HepG2 (cell line): ENCODE results near the gene ESYT2. TPM values are rescaled to one million over a fixed set of nuclear protein-coding genes. Genes with fewer than 3 reads are reported as not detected.

Experiments
- ATAC-seq: fragments of 200-7000 bp; cut with Tn5 transposase; 3 replicates; pipeline ENCODE4 v1.9.1; 2020; ENCODE audit warnings: mild to moderate bottlenecking, moderate library complexity
- BruUV-seq: library from RNA; stranded (reverse); fragments of 400-500 nt; replicated peaks from 2 replicates; lab custom pipeline; 2021; lab: Mats Ljungman, UMichigan
- CTCF ChIA-PET: fragments of 300-600 bp; formaldehyde crosslinking; extraction: SDS; loops from one replicate; lab custom pipeline; 2021; ENCODE audit warnings: low total read pairs, inconsistent platforms, low intra/inter-chr PET ratio; lab: Yijun Ruan, JAX
- POLR2A ChIA-PET: fragments of 350-600 bp; sonication (Branson Sonifier 250); formaldehyde crosslinking; loops from one replicate; lab custom pipeline; 2020; ENCODE audit warnings: antibody characterized with exemption, inconsistent platforms; lab: Yijun Ruan, JAX
- DNase-seq: peaks from one replicate; pipeline ENCODE4 v3.0.0-alpha.2; 2015; ENCODE audit warnings: low spot score
- FAIRE-seq: peaks from 3 replicates; lab custom pipeline; 2011; peaks lifted over from hg19 to GRCh38; lab: Jason Lieb, UNC
- H2AFZ ChIP-seq: one replicate; pipeline ENCODE4 v1.6.1; 2011; ENCODE audit warnings: low read length, inconsistent platforms
- H3K27ac ChIP-seq: fragments of 300-600 bp; 3 replicates; pipeline ENCODE4 v1.8.0; 2011; ENCODE audit warnings: mixed run types, mild to moderate bottlenecking, mixed read lengths, low read length, inconsistent platforms; ENCODE audit not compliant: insufficient read depth; ENCODE audit errors: extremely low read length
- H3K27me3 ChIP-seq, 2 experiments: fragments of 200-600 bp in 1 of 2; 2 replicates in 1 of 2; 3 replicates in 1 of 2; pipeline versions ENCODE4 v1.6.0 to v1.8.0; 2011; ENCODE audit warnings: low read length in 2 of 2, mild to moderate bottlenecking in 2 of 2, moderate library complexity in 2 of 2, inconsistent platforms in 1 of 2; ENCODE audit not compliant: insufficient read depth in 2 of 2, control insufficient read depth in 1 of 2
- H3K36me3 ChIP-seq, 2 experiments: fragments of 200-600 bp in 1 of 2; replicated peaks in 1 of 2; 2 replicates in 1 of 2; 3 replicates in 1 of 2; pipeline versions ENCODE4 v1.5.1 to v1.8.0; 2011; ENCODE audit warnings: low read length in 2 of 2, inconsistent platforms in 1 of 2; ENCODE audit not compliant: insufficient read depth in 2 of 2, control insufficient read depth in 1 of 2
- H3K4me1 ChIP-seq: 2 replicates; pipeline ENCODE4 v1.5.1; 2012; ENCODE audit warnings: low read length, inconsistent platforms; ENCODE audit not compliant: insufficient read depth
- H3K4me2 ChIP-seq: 2 replicates; pipeline ENCODE4 v1.6.0; 2011; ENCODE audit warnings: low read depth, low read length, inconsistent platforms
- H3K4me3 ChIP-seq, 3 experiments: fragments of 200-600 bp in 1 of 3; sonication (generic), shearing (Covaris generic) in 1 of 3; replicated peaks in 1 of 3; 2 replicates each; pipeline ENCODE4 v1.5.1; 2011 to 2016; ENCODE audit warnings: low read length in 3 of 3, inconsistent platforms in 2 of 3, low read depth in 2 of 3, mild to moderate bottlenecking in 2 of 3, control low read depth in 1 of 3, mixed read lengths in 1 of 3; ENCODE audit not compliant: insufficient read depth in 1 of 3
- H3K79me2 ChIP-seq: one replicate; pipeline ENCODE4 v1.6.1; 2011; ENCODE audit warnings: low read length, inconsistent platforms; ENCODE audit not compliant: insufficient read depth
- H3K9ac ChIP-seq: 2 replicates; pipeline ENCODE4 v1.6.0; 2011; ENCODE audit warnings: mild to moderate bottlenecking, low read depth, low read length, inconsistent platforms; ENCODE audit not compliant: insufficient read depth
- H3K9me3 ChIP-seq: 2 replicates; pipeline ENCODE4 v1.5.1; 2012; ENCODE audit warnings: mild to moderate bottlenecking, low read length
- H4K20me1 ChIP-seq: 2 replicates; pipeline ENCODE4 v1.6.0; 2011; ENCODE audit warnings: inconsistent platforms, mild to moderate bottlenecking, low read length, moderate library complexity; ENCODE audit not compliant: insufficient read depth
- HDAC6 ChIP-seq: fragments of 200-600 bp; sonication (generic); IDR thresholded peaks from 2 replicates; pipeline ENCODE4 v1.7.0; 2017; ENCODE audit warnings: mild to moderate bottlenecking, antibody characterized with exemption, low read length, low read depth
- JUND ChIP-seq: sonication (generic); formaldehyde crosslinking; IDR thresholded peaks from 2 replicates; pipeline ENCODE4 v1.8.0; 2022; ENCODE audit warnings: mild to moderate bottlenecking, missing genetic modification reagents
- SSRP1 ChIP-seq: IDR thresholded peaks from 2 replicates; pipeline ENCODE4 v1.6.1; 2016; ENCODE audit warnings: control low read depth
- SYNCRIP ChIP-seq: fragments of 200-400 bp; formaldehyde crosslinking; IDR thresholded peaks from 2 replicates; pipeline ENCODE4 v1.6.1; 2018; ENCODE audit warnings: mild to moderate bottlenecking, low read depth, low read length; ENCODE audit not compliant: insufficient read depth
- WIZ ChIP-seq: sonication (generic); formaldehyde crosslinking; IDR thresholded peaks from 2 replicates; pipeline ENCODE4 v1.5.1; 2020; ENCODE audit warnings: mild to moderate bottlenecking, missing genetic modification reagents
- ZNF234 ChIP-seq: sonication (generic); formaldehyde crosslinking; conservative IDR thresholded peaks from 2 replicates; pipeline ENCODE4 v1.5.1; 2020; ENCODE audit warnings: mild to moderate bottlenecking, missing genetic modification reagents
- ZNF441 ChIP-seq: sonication (generic); formaldehyde crosslinking; IDR thresholded peaks from 2 replicates; pipeline ENCODE4 v1.7.0; 2021; ENCODE audit warnings: missing genetic modification reagents, borderline replicate concordance
- ZNF557 ChIP-seq: sonication (generic); formaldehyde crosslinking; IDR thresholded peaks from 2 replicates; pipeline ENCODE4 v1.4.0; 2020; ENCODE audit warnings: missing genetic modification reagents
- ZNF564 ChIP-seq: sonication (generic); formaldehyde crosslinking; IDR thresholded peaks from 2 replicates; pipeline ENCODE4 v1.8.1; 2023; ENCODE audit warnings: mild to moderate bottlenecking, missing genetic modification reagents
- WGBS: methylation state at CpG from one replicate; pipeline ENCODE4 v1.1.6; 2017; ENCODE audit warnings: low lambda C conversion rate; 5-methylcytosine and 5-hydroxymethylcytosine counted together
- in situ Hi-C: cut with HindIII; loops from 2 replicates; pipeline ENCODE4 v1.10.0; 2017; ENCODE audit warnings: low pct_unique_long_range_greater_than_20kb; ENCODE audit not compliant: extremely low pct_ligation_motif_present
- intact Hi-C: fragments of 100-400 bp; cut with micrococcal nuclease; formaldehyde crosslinking; loops from one replicate; pipeline ENCODE4 v1.10.0; 2022; ENCODE audit not compliant: unreplicated experiment
- polyA plus RNA-seq, 8 experiments: library from polyadenylated mRNA; depleted of rRNA in 3 of 8; stranded (reverse) in 7 of 8; unstranded in 1 of 8; fragments of >200 nt; fragmentation: Illumina TruSeq in 4 of 8; extraction: Trizol in 4 of 8; gene quantifications; 2 replicates each; pipeline versions ENCODE4 v1.2.1 to v1.2.3, GENCODE V29; 2011 to 2016; ENCODE audit warnings: low read depth in 4 of 8, missing spikeins in 1 of 8, mixed read lengths in 1 of 8; ENCODE audit not compliant: insufficient read depth in 1 of 8
- total RNA-seq, 5 experiments: library from RNA; depleted of rRNA; stranded (reverse); fragments of >200 nt; fragmentation: Illumina TruSeq; extraction: Trizol; gene quantifications; 2 replicates each; pipeline ENCODE4 v1.2.3, GENCODE V29; 2016; ENCODE audit warnings: low read depth in 1 of 5
- TF ChIP-seq, protein P1 (sequence below): sonication (generic); formaldehyde crosslinking; IDR thresholded peaks from 2 replicates; pipeline ENCODE4 v1.8.0; 2022; ENCODE audit warnings: missing genetic modification reagents, low read depth, mild to moderate bottlenecking, borderline replicate concordance
- TF ChIP-seq, protein P2 (sequence below): sonication (generic); formaldehyde crosslinking; IDR thresholded peaks from 2 replicates; pipeline ENCODE4 v1.5.0; 2020; ENCODE audit warnings: mild to moderate bottlenecking, missing genetic modification reagents, moderate library complexity
- TF ChIP-seq, protein P3 (sequence below): fragments of 450-650 bp; IDR thresholded peaks from 2 replicates; pipeline ENCODE4 v1.6.1; 2016
- TF ChIP-seq, protein P4 (sequence below): sonication (generic); formaldehyde crosslinking; IDR thresholded peaks from 2 replicates; pipeline ENCODE4 v1.4.0; 2020; ENCODE audit warnings: low read depth, mild to moderate bottlenecking, missing genetic modification reagents
- TF ChIP-seq, protein P5 (sequence below): sonication (generic); formaldehyde crosslinking; IDR thresholded peaks from 2 replicates; pipeline ENCODE4 v1.4.0; 2020; ENCODE audit warnings: mild to moderate bottlenecking, missing genetic modification reagents

Gene ESYT2
- total and polyA plus RNA-seq, 2 of the 13 experiments (the other 11 are each of a cell fraction or from before 2014, with no cell fraction given) = 28.5 to 37.3 TPM

- in situ Hi-C loops (no loop called here), intact Hi-C loops (no loop called here)
- no peak for FAIRE-seq
- Histone ChIP-seq H3K9ac (no peak overlapping the region), H3K79me2 (peaks cover 53% of the 10 kb centered on the region), H4K20me1 (peaks cover 5% of the 10 kb centered on the region; the same call in 1 of the 2 replicates), H3K36me3 (peaks cover 1 to 21% of the 10 kb centered on the region in 2 experiments; a peak in 2 of 5 replicates), H3K9me3 (no peaks in the 10 kb centered on the region), H2AFZ (no peak overlapping the region), H3K4me3 (no peak overlapping the region), H3K27ac (no peak overlapping the region), H3K4me2 (no peak overlapping the region), H3K4me1 (no peaks in the 10 kb centered on the region), H3K27me3 (no peaks in the 10 kb centered on the region)
- ChIA-PET CTCF (no interaction called here), POLR2A (no interaction called here)
- no TSS peak for BruUV-seq
- no peak for ATAC-seq
- WGBS = 91% methylated on average over 2 of the region's 2 CpGs
- no peak for DNase-seq
- TF ChIP-seq ZNF234 (CRISPR knock-in tag) (no peak), SSRP1 (CRISPR knock-in tag) (no peak), WIZ (CRISPR knock-in tag) (no peak), JUND (CRISPR knock-in tag) (no peak), HDAC6 (no peak), ZNF564 (no peak), ZNF557 (CRISPR knock-in tag) (no peak), SYNCRIP (no peak), ZNF441 (CRISPR knock-in tag) (no peak)
- TF ChIP-seq, protein P1, sequence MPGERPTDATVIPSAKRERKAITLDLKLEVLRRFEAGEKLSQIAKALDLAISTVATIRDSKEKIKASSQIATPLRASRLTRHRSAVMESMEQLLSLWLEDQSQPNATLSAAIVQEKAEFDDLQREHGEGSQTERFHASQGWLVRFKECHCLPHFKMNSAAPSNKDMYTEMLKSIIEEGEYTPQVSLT (CRISPR knock-in tag) = no peak
- TF ChIP-seq, protein P2, sequence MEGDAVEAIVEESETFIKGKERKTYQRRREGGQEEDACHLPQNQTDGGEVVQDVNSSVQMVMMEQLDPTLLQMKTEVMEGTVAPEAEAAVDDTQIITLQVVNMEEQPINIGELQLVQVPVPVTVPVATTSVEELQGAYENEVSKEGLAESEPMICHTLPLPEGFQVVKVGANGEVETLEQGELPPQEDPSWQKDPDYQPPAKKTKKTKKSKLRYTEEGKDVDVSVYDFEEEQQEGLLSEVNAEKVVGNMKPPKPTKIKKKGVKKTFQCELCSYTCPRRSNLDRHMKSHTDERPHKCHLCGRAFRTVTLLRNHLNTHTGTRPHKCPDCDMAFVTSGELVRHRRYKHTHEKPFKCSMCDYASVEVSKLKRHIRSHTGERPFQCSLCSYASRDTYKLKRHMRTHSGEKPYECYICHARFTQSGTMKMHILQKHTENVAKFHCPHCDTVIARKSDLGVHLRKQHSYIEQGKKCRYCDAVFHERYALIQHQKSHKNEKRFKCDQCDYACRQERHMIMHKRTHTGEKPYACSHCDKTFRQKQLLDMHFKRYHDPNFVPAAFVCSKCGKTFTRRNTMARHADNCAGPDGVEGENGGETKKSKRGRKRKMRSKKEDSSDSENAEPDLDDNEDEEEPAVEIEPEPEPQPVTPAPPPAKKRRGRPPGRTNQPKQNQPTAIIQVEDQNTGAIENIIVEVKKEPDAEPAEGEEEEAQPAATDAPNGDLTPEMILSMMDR = no peak
- TF ChIP-seq, protein P3, sequence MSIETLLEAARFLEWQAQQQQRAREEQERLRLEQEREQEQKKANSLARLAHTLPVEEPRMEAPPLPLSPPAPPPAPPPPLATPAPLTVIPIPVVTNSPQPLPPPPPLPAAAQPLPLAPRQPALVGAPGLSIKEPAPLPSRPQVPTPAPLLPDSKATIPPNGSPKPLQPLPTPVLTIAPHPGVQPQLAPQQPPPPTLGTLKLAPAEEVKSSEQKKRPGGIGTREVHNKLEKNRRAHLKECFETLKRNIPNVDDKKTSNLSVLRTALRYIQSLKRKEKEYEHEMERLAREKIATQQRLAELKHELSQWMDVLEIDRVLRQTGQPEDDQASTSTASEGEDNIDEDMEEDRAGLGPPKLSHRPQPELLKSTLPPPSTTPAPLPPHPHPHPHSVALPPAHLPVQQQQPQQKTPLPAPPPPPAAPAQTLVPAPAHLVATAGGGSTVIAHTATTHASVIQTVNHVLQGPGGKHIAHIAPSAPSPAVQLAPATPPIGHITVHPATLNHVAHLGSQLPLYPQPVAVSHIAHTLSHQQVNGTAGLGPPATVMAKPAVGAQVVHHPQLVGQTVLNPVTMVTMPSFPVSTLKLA = no peak
- TF ChIP-seq, protein P4, sequence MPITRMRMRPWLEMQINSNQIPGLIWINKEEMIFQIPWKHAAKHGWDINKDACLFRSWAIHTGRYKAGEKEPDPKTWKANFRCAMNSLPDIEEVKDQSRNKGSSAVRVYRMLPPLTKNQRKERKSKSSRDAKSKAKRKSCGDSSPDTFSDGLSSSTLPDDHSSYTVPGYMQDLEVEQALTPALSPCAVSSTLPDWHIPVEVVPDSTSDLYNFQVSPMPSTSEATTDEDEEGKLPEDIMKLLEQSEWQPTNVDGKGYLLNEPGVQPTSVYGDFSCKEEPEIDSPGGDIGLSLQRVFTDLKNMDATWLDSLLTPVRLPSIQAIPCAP (CRISPR knock-in tag) = no peak
- TF ChIP-seq, protein P5, sequence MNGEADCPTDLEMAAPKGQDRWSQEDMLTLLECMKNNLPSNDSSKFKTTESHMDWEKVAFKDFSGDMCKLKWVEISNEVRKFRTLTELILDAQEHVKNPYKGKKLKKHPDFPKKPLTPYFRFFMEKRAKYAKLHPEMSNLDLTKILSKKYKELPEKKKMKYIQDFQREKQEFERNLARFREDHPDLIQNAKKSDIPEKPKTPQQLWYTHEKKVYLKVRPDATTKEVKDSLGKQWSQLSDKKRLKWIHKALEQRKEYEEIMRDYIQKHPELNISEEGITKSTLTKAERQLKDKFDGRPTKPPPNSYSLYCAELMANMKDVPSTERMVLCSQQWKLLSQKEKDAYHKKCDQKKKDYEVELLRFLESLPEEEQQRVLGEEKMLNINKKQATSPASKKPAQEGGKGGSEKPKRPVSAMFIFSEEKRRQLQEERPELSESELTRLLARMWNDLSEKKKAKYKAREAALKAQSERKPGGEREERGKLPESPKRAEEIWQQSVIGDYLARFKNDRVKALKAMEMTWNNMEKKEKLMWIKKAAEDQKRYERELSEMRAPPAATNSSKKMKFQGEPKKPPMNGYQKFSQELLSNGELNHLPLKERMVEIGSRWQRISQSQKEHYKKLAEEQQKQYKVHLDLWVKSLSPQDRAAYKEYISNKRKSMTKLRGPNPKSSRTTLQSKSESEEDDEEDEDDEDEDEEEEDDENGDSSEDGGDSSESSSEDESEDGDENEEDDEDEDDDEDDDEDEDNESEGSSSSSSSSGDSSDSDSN = no peak
Observed at GRCh38 chr7:158805414-158805813, 23.9 kb downstream of the ESYT2 start.
